Nephron progenitor cell (in vitro differentiated cells): ENCODE measurements around the gene GNAI2.
"Not testable (repeated sequence)": the region's sequence is repeated elsewhere in the genome, so short reads cannot be mapped to it uniquely, and the experiment has no call there.

ENCODE experiments used
- DNase-seq: peaks from one replicate; pipeline ENCODE4 v3.0.0; 2021
- H3K27ac Mint-ChIP-seq: 2 replicates; pipeline ENCODE4 v1.8.0; 2021; ENCODE audit warnings: mild to moderate bottlenecking, moderate library complexity, mixed read lengths
- H3K27me3 Mint-ChIP-seq: 2 replicates; pipeline ENCODE4 v1.8.0; 2021; ENCODE audit warnings: mild to moderate bottlenecking, low read depth, mixed read lengths; ENCODE audit not compliant: poor library complexity
- H3K36me3 Mint-ChIP-seq: 2 replicates; pipeline ENCODE4 v1.8.0; 2021; ENCODE audit warnings: low read depth, mixed read lengths
- H3K4me1 Mint-ChIP-seq: 2 replicates; pipeline ENCODE4 v1.8.0; 2021; ENCODE audit warnings: mixed read lengths
- H3K4me3 Mint-ChIP-seq: 2 replicates; pipeline ENCODE4 v1.8.0; 2021; ENCODE audit warnings: mild to moderate bottlenecking, moderate library complexity, mixed read lengths
- H3K9me3 Mint-ChIP-seq: 2 replicates; pipeline ENCODE4 v1.8.0; 2021; ENCODE audit warnings: mild to moderate bottlenecking, moderate library complexity, mixed read lengths
- TF ChIP-seq, protein P1 (sequence below): fragments of 200-600 bp; sonication (generic); IDR thresholded peaks from 2 replicates; pipeline ENCODE4 v1.5.0; 2021; ENCODE audit warnings: antibody characterized with exemption

Gene GNAI2

GRCh38 chr3:50242381-50242770, 6.4 kb downstream of the GNAI2 start:
- TF ChIP-seq, protein P1, sequence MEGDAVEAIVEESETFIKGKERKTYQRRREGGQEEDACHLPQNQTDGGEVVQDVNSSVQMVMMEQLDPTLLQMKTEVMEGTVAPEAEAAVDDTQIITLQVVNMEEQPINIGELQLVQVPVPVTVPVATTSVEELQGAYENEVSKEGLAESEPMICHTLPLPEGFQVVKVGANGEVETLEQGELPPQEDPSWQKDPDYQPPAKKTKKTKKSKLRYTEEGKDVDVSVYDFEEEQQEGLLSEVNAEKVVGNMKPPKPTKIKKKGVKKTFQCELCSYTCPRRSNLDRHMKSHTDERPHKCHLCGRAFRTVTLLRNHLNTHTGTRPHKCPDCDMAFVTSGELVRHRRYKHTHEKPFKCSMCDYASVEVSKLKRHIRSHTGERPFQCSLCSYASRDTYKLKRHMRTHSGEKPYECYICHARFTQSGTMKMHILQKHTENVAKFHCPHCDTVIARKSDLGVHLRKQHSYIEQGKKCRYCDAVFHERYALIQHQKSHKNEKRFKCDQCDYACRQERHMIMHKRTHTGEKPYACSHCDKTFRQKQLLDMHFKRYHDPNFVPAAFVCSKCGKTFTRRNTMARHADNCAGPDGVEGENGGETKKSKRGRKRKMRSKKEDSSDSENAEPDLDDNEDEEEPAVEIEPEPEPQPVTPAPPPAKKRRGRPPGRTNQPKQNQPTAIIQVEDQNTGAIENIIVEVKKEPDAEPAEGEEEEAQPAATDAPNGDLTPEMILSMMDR, result no peak
- H3K4me1 Mint-ChIP-seq, result peaks cover 81% of the 10 kb centered on the region
- H3K36me3 Mint-ChIP-seq, result peaks cover 4% of the 10 kb centered on the region
- peak overlapping the region; percentile 72 for H3K27ac Mint-ChIP-seq
- no peaks in the 10 kb centered on the region for H3K27me3 Mint-ChIP-seq
- DNase-seq, result no peak
- no peak overlapping the region for H3K4me3 Mint-ChIP-seq
- no peaks in the 10 kb centered on the region for H3K9me3 Mint-ChIP-seq

GRCh38 chr3:50242851-50243542, 7.0 kb downstream of the GNAI2 start:
- no peak overlapping the region for H3K4me3 Mint-ChIP-seq
- peaks cover 78% of the 10 kb centered on the region for H3K4me1 Mint-ChIP-seq
- no peaks in the 10 kb centered on the region for H3K27me3 Mint-ChIP-seq
- H3K9me3 Mint-ChIP-seq, result no peaks in the 10 kb centered on the region
- H3K36me3 Mint-ChIP-seq, result peaks cover 4% of the 10 kb centered on the region
- TF ChIP-seq, protein P1, result no peak
- no peak for DNase-seq
- peak overlapping the region; percentile 72 for H3K27ac Mint-ChIP-seq

GRCh38 chr3:50243543-50243895, 7.5 kb downstream of the GNAI2 start:
- H3K27me3 Mint-ChIP-seq, result no peaks in the 10 kb centered on the region
- H3K4me1 Mint-ChIP-seq, result peaks cover 76% of the 10 kb centered on the region
- DNase-seq, result no peak
- TF ChIP-seq, protein P1, result no peak
- no peak overlapping the region for H3K27ac Mint-ChIP-seq
- H3K4me3 Mint-ChIP-seq, result no peak overlapping the region
- no peaks in the 10 kb centered on the region for H3K9me3 Mint-ChIP-seq
- peaks cover 4% of the 10 kb centered on the region for H3K36me3 Mint-ChIP-seq

DNA sequence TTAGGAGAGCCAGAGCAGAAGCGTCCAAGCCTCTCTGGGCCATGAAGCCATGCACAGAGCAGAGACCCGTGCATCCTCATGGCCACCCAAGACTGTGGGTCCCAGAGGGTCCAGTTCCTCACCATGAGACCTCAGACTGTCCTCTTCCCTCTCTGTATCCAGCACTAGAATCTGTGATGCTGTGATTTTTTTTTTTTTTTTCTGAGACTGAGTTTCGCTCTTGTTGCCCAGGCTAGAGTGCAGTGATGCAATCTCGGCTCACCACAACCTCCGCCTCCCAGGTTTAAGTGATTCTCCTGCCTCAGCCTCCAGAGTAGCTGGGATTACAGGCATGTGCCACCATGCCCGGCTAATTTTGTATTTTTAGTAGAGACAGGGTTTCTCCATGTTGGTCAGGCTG, 8.8 kb downstream of the GNAI2 start:
- not testable (repeated sequence) for H3K27me3 Mint-ChIP-seq, H3K36me3 Mint-ChIP-seq, H3K9me3 Mint-ChIP-seq, DNase-seq
- H3K27ac Mint-ChIP-seq, result peak overlapping the region; percentile 99
- peaks cover 65% of the 10 kb centered on the region for H3K4me1 Mint-ChIP-seq
- H3K4me3 Mint-ChIP-seq, result peak overlapping the region; percentile 25

DNA sequence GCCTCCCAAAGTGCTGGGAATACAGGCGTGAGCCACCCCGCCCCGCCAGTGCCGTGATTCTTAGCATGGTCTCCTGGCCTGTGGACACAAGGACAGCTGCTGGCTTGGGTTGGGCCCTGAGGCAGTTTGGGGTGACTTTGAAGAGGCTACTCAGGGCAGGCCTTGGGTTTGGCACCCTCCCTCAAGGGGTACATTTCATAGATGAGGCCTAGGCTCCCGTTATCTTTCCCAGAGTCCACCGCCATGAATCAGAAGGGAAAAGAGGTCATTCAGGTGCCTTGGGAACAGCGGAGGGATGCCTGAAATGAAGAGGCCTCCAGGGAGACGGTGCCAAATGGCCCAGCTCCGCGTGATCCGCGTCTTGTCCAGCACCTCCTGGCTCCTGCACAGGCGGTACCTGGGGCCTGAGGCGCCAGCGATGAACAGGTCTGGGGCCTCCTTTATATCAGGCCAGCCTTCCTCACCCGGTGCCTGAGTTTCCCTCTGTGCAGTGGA, 9.3 kb downstream of the GNAI2 start:
- no peak for DNase-seq
- H3K4me1 Mint-ChIP-seq, result peaks cover 64% of the 10 kb centered on the region
- H3K27ac Mint-ChIP-seq, result peak overlapping the region; percentile 99
- peaks cover 4% of the 10 kb centered on the region for H3K36me3 Mint-ChIP-seq
- H3K27me3 Mint-ChIP-seq, result no peaks in the 10 kb centered on the region
- H3K4me3 Mint-ChIP-seq, result peak overlapping the region; percentile 25
- H3K9me3 Mint-ChIP-seq, result no peaks in the 10 kb centered on the region
- TF ChIP-seq, protein P1, result no peak

- TF ChIP-seq, protein P1, result peak; percentile 99
- Mint-ChIP-seq H3K27me3 (no peaks in the 10 kb centered on the region), H3K4me1 (peaks cover 64% of the 10 kb centered on the region), H3K9me3 (no peaks in the 10 kb centered on the region), H3K36me3 (peaks cover 4% of the 10 kb centered on the region), H3K4me3 (peak overlapping the region; percentile 48), H3K27ac (peak overlapping the region; percentile 99)
- DNase-seq, result peak; percentile 99
These were observed 10.0 kb downstream of the GNAI2 start for GRCh38 chr3:50245831-50246516.
